ENCODE measurements around the gene PKP4. TPM values are rescaled to one million over a fixed set of nuclear protein-coding genes. Genes with fewer than 3 reads are reported as not detected.

The PKP4 gene
- total and polyA plus RNA-seq, 2 donors from 2014 or later: 120 to 243 TPM

DNA sequence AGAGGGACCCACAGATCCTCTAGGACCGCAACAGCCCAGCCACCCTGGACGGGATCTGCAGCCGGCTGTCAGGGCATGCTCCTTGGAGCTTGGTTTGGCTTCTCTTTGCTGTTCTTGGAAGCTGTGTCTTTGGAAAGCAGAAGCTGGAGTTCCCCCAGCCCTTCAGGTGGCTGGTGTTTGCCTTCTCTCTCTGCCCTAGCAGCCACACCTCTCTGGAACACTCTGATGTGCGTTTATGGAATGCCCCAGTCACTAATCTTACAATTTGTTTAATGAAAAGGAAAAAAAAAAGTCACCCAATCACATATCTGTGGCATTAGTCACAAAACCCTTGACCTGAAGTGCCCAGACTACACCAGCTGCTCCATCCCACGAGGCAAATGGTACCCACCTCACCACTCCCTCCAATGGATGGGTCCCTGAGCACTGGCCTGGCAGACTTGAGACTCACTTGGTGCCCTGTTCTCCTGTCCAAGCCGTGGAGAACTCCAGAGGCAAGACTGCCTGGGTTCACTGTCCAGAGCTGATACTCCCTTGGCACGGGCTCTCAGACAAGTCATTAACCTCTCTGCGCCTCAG lies 268.1 kb downstream of the PKP4 start:
- Histone ChIP-seq H3K36me3 (ENCODE audit: control insufficient read depth in 2 of 3, insufficient read depth in 3 of 3, low read length in 3 of 3) (no peaks in the 10 kb centered on the region), H3K4me3 (ENCODE audit: low read length in 3 of 3) (no peak overlapping the region), H3K27ac (ENCODE audit: low read depth in 2 of 2, low read length in 2 of 2) (no peak overlapping the region), H3K4me1 (ENCODE audit: control insufficient read depth in 2 of 3, insufficient read depth in 2 of 3, low read depth in 1 of 3, low read length in 3 of 3) (peaks cover 0 to 5% (median 0%) of the 10 kb centered on the region in 3 donors), H3K9ac (ENCODE audit: low read length in 3 of 3) (no peak overlapping the region), H3K27me3 (ENCODE audit: control insufficient read depth, insufficient read depth, low read length) (no peaks in the 10 kb centered on the region), H3K9me3 (ENCODE audit: control insufficient read depth in 2 of 3, insufficient read depth in 1 of 3, low read length in 3 of 3) (no peaks in the 10 kb centered on the region)
- DNase-seq: peak in 1 of 5 donors; percentile 67
- intact Hi-C loops (cut with DNase I): no loop called here
- FAIRE-seq: no peak
- TF ChIP-seq, protein P1, sequence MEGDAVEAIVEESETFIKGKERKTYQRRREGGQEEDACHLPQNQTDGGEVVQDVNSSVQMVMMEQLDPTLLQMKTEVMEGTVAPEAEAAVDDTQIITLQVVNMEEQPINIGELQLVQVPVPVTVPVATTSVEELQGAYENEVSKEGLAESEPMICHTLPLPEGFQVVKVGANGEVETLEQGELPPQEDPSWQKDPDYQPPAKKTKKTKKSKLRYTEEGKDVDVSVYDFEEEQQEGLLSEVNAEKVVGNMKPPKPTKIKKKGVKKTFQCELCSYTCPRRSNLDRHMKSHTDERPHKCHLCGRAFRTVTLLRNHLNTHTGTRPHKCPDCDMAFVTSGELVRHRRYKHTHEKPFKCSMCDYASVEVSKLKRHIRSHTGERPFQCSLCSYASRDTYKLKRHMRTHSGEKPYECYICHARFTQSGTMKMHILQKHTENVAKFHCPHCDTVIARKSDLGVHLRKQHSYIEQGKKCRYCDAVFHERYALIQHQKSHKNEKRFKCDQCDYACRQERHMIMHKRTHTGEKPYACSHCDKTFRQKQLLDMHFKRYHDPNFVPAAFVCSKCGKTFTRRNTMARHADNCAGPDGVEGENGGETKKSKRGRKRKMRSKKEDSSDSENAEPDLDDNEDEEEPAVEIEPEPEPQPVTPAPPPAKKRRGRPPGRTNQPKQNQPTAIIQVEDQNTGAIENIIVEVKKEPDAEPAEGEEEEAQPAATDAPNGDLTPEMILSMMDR (IDR thresholded peaks at IDR 0.05; ENCODE audit: borderline replicate concordance, extremely low read depth, insufficient read depth): no peak

DNA sequence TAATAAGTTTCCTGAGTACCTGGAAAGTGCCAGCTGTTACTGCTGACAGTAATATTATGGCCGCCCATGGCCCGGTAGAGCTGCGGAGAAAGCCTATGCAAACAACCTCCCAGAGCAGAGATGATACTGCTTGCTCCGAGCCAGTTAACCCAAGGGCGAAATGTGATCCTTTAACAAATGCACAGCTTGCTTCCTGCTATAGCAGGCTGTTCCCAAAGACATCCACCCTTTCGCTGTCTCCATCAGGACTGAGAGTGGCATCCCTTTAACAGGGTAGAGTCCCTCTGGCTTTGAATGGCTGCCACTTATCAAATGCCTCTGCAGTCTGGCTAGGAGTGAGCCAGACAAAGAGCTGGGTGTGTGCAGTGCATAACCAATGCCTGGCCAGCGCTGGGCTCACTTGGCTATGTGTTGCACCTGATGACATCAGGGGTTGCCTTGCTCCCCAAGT lies 268.7 kb downstream of the PKP4 start:
- Histone ChIP-seq H3K9me3 (ENCODE audit: control insufficient read depth in 2 of 3, insufficient read depth in 1 of 3, low read length in 3 of 3) (no peaks in the 10 kb centered on the region), H3K4me3 (ENCODE audit: low read length in 3 of 3) (no peak overlapping the region), H3K27me3 (ENCODE audit: control insufficient read depth, insufficient read depth, low read length) (no peaks in the 10 kb centered on the region), H3K9ac (ENCODE audit: low read length in 3 of 3) (no peak overlapping the region), H3K36me3 (ENCODE audit: control insufficient read depth in 2 of 3, insufficient read depth in 3 of 3, low read length in 3 of 3) (no peaks in the 10 kb centered on the region), H3K27ac (ENCODE audit: low read depth in 2 of 2, low read length in 2 of 2) (no peak overlapping the region), H3K4me1 (ENCODE audit: control insufficient read depth in 2 of 3, insufficient read depth in 2 of 3, low read depth in 1 of 3, low read length in 3 of 3) (peaks cover 0 to 5% (median 0%) of the 10 kb centered on the region in 3 donors)
- TF ChIP-seq, protein P1 (IDR thresholded peaks at IDR 0.05; ENCODE audit: borderline replicate concordance, extremely low read depth, insufficient read depth): no peak
- DNase-seq (peak in 1 of 5 donors; percentile 58), FAIRE-seq (no peak)
- intact Hi-C loops (cut with DNase I): no loop called here

DNA sequence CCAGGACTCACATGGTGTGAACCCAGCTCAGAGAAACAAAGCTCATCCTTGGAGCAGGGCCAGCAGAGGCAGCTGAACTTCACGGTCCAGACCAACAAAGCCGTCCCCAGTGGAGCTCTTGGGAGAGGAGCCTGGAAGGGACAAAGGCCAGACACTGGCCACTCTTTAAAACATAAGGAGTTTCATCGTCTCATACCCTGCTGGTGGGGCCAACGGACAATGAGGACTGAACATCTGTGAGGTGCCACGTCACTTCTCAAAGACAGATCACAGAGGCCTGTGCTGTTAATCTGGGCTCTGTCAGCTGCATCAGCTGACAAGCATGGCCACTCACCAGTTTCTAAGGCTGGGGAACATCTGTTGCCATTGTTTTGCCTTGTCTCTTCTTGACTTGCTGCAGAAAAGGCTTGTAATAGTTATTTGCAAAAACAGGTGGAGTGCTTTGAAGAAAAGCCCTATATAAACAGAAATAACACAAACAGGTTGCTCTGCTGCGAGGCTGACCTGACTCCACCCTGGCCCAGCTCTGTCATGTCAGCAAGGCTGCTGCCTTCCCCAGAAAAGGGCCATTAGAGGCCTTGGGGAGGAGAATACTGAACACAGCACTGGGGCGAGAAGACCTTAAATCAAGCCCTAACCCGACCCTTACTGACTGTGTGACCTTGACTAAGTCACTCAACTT lies 270.3 kb downstream of the PKP4 start:
- Histone ChIP-seq H3K27ac (ENCODE audit: low read depth in 2 of 2, low read length in 2 of 2) (no peak overlapping the region), H3K9me3 (ENCODE audit: control insufficient read depth in 2 of 3, insufficient read depth in 1 of 3, low read length in 3 of 3) (no peaks in the 10 kb centered on the region), H3K36me3 (ENCODE audit: control insufficient read depth in 2 of 3, insufficient read depth in 3 of 3, low read length in 3 of 3) (no peaks in the 10 kb centered on the region), H3K27me3 (ENCODE audit: control insufficient read depth, insufficient read depth, low read length) (no peaks in the 10 kb centered on the region), H3K9ac (ENCODE audit: low read length in 3 of 3) (no peak overlapping the region), H3K4me3 (ENCODE audit: low read length in 3 of 3) (no peak overlapping the region), H3K4me1 (ENCODE audit: control insufficient read depth in 2 of 3, insufficient read depth in 2 of 3, low read depth in 1 of 3, low read length in 3 of 3) (peaks cover 0 to 5% (median 0%) of the 10 kb centered on the region in 3 donors)
- FAIRE-seq: no peak
- peak in 1 of 5 donors; percentile 52 for DNase-seq
- intact Hi-C loops (cut with DNase I): no loop called here
- TF ChIP-seq, protein P1 (IDR thresholded peaks at IDR 0.05; ENCODE audit: borderline replicate concordance, extremely low read depth, insufficient read depth): no peak
